Measurements from ENCODE around the gene SCYGR2.
"Not testable (repeated sequence)": the region's sequence is repeated elsewhere in the genome, so short reads cannot be mapped to it uniquely, and the experiment has no call there.

Gene SCYGR2

DNA sequence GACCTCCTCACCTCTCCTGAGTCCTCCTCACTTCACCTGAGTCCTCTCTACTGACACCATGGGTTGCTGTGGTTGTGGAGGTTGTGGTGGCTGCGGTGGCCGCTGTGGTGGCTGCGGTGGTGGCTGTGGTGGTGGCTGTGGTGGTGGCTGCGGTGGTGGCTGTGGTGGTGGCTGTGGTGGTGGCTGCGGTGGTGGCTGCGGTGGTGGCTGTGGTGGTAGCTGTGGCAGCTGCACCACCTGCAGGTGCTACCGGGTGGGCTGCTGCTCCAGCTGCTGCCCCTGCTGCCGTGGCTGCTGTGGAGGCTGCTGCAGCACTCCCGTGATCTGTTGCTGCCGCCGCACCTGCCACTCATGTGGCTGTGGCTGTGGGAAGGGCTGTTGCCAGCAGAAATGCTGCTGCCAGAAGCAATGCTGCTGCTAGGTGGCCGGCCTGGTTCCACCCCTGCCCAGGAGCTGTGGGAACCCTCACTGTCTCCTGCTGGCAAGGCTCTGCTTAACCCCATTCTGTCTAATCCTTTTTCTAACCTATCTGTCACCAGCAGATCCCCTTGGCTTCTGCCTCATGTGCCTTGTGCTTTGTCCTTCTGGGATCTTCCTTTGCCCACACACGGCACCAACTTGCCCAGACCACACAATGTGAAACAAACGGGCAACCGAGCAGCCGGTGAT is at the start of gene SCYGR2:
Gene SCYGR2 (plus strand): TSS at position 59 of the 669 bp plus-strand sequence. CDS start 0 bp downstream, at position 59.
- DNase-seq (ENCODE audit: extremely low read depth in 1 of 2, low read depth in 1 of 2): not testable (repeated sequence)

DNA sequence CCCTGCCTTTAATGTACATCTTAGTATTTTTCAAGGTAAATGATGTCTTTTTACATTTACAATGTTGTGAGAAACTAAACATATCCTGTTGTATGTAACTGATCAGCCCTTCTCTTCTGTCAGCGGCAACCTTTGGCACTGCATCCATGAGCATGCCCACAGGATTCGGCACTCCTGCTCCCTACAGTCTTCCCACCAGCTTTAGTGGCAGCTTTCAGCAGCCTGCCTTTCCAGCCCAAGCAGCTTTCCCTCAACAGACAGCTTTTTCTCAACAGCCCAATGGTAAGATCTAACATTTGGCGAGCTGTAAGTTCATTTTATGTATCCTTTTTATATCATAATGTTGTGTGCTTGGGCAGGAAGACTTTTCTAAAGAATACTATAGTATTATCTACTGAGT is 46.9 kb upstream of the SCYGR2 start:
- DNase-seq (ENCODE audit: extremely low read depth in 1 of 2, low read depth in 1 of 2): no peak

GRCh38 chr2:227562581-227562980 is 36.1 kb upstream of the SCYGR2 start:
- DNase-seq (ENCODE audit: extremely low read depth in 1 of 2, low read depth in 1 of 2): no peak

DNA sequence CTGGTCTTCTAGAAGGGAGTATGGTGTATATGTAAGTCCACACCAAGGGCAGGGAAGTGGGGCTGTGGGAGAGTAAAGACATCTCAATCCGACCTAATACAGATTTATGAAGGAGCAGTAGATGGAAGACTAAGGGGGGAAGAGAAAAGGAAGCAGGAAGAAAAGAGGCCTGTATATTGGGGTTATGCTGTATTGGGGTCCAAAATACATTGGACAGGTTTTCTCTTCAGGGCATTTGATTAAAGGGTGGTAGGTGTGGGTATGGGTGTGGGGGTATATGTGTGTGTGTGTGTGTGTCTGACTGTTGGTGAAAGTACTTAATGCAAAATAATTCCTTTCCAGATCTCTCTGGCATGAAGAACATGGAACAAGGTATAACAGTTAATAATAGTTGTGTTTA is 33.6 kb upstream of the SCYGR2 start:
- no peak for DNase-seq (ENCODE audit: extremely low read depth in 1 of 2, low read depth in 1 of 2)

DNA sequence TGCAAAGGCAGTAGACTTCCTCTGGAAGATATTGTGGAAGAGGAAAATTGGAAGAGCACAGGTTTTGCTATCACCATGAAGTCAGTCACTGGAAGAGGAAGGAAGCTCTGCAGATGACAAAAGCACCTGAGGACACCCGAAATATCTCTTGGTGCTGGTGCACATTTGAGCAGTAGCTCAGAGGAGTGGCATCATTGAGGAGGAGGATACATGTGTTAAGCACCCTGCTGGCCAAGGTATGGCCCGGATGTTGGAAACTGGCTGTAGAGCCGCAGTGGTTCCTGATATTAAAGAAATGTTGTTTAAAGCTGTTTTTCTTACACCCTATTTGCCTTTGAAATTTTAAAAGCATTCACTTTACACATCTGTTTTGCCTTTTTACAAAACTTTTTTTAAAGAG is 32.7 kb upstream of the SCYGR2 start:
- no peak for DNase-seq (ENCODE audit: extremely low read depth in 1 of 2, low read depth in 1 of 2)

GRCh38 chr2:227568852-227569169 is 29.9 kb upstream of the SCYGR2 start:
- no peak for DNase-seq (ENCODE audit: extremely low read depth in 1 of 2, low read depth in 1 of 2)

DNA sequence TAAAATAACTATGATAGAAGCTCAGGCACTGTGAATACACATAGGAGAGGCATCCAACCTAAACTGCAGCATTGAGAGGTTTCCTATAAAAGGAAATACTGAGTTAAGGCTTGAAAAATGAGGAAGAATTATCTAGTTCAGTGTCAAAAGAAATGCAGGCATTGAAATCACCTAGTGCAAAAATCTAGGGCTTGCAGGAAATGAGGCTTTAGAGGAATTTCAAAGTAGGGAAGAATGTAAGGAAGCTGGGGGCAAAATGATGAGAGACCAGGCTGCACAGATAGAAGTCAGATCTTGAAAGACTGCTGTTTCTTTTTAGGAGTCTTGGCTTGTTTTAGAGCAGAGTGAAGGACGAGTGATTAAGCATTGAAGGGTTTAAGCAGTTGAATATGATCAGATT is 28.1 kb upstream of the SCYGR2 start:
- DNase-seq (ENCODE audit: extremely low read depth in 1 of 2, low read depth in 1 of 2): no peak

DNA sequence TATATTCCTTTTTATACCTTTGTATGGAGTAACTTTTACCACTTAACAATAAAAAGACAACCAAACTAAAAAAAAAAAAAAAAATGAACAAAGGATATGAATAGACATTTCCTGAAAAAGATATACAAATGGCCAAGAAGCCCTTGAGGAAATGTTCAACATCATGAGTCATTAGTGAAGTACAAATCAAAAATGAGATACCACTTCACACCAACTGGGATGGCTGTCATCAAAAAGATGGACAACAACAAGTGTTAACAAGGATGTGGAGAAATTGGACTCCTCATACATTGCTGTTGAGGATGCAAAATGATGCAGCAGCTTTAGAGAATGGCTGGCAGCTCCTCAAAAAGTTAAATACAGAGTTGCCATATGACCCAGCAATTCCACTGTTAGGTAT is 22.6 kb upstream of the SCYGR2 start:
- no peak for DNase-seq (ENCODE audit: extremely low read depth in 1 of 2, low read depth in 1 of 2)

GRCh38 chr2:227576812-227577211 is 21.9 kb upstream of the SCYGR2 start:
- DNase-seq (ENCODE audit: extremely low read depth in 1 of 2, low read depth in 1 of 2): no peak

GRCh38 chr2:227577555-227577954 is 21.1 kb upstream of the SCYGR2 start:
- no peak for DNase-seq (ENCODE audit: extremely low read depth in 1 of 2, low read depth in 1 of 2)

GRCh38 chr2:227578642-227579041 is 20.1 kb upstream of the SCYGR2 start:
- DNase-seq (ENCODE audit: extremely low read depth in 1 of 2, low read depth in 1 of 2): no peak

DNA sequence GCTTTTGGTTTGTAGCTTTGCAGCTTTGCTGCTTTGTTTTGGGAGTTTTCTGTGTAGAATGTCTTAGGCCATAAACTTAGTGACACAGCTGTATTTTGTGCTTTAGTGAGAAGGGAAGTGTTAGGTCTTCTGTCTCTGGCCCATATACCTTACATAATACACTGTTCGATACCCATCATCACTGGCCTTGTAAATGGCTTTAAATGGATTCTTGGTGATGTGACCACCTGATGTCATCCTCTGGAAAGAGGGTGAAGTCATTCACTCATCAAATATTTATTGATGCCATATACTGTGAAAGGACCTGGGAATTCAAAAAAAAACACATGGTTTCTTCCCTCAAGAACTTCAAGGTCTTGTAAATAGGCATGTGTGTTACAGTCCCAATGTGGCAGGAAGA is 18.9 kb upstream of the SCYGR2 start:
- DNase-seq (ENCODE audit: extremely low read depth in 1 of 2, low read depth in 1 of 2): no peak

GRCh38 chr2:227582369-227582768 is 16.3 kb upstream of the SCYGR2 start:
- no peak for DNase-seq (ENCODE audit: extremely low read depth in 1 of 2, low read depth in 1 of 2)

DNA sequence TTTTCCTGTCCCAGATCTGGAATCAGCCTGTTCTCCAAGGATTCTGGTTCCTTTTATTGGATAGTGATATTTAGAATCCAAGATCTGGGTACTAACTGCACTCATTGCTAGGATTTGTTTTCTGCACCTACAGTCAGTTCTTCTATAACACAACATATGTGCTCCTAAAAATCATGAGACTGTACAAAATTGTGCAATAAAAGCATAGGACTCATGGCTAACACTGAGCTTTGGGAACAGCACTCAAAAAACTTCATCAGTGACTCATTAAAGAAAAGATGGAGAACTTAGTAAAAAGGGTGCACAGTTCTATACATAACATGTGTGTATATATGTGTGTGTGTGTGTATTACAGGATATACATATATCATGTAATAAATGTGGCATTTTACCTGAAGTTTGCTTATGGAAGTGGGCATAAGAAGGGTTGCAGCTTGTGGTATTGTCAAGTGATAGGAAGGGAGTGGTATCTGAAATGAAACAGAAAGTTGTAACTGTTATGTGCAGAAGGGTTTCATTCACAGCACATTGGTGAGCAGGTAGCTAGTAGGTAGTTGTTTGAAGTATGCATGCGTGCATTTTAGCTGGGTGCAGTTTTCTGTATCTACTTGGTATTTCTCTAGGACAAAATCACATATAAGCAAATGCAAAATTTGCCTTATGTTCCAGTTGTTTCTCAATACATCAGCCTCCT is 5.9 kb upstream of the SCYGR2 start:
- DNase-seq (ENCODE audit: extremely low read depth in 1 of 2, low read depth in 1 of 2): no peak

GRCh38 chr2:227595797-227596196 is 2.9 kb upstream of the SCYGR2 start:
- DNase-seq (ENCODE audit: extremely low read depth in 1 of 2, low read depth in 1 of 2): no peak

DNA sequence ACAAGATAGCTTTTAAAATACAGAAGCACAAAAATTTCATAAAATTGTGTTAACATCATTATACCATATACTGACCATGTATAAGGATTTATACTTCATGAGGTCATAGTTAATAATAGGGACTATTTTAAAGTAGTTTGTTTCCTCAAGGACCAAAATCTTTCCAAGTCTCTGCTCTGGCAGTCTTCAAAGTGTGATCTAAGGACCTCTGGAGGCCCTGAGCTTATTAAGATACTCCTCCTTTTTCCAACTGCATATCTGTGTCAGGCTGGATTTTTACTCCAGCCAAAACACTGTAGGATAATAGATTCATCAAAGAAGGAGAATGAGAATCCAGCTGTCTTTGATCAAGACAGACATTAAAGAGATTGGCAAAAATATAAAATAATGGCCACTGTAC is 1.7 kb upstream of the SCYGR2 start:
- no peak for DNase-seq (ENCODE audit: extremely low read depth in 1 of 2, low read depth in 1 of 2)

GRCh38 chr2:227597998-227598397 is 695 bp upstream of the SCYGR2 start:
- no peak for DNase-seq (ENCODE audit: extremely low read depth in 1 of 2, low read depth in 1 of 2)

DNA sequence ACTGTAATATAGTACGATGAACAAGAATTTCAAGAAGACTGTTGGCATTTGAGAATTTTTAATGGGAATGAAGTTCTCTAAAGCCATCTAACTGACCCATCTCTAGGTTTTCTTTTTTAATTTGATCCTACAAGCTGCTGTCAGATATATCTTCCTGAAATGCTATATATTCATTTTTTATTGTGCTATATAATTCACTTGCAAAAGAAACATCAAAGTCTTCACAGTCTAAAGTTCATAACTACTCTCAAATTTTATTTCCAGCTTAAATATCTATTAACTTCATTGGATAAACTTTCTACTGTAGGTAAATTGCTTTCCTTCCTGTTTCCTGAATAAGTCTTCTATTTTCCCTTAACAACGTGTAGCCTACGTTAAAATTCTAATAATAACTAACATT is 3.7 kb downstream of the SCYGR2 start:
- DNase-seq (ENCODE audit: extremely low read depth in 1 of 2, low read depth in 1 of 2): no peak

- DNase-seq (ENCODE audit: extremely low read depth in 1 of 2, low read depth in 1 of 2): no peak
Measured at GRCh38 chr2:227606476-227606875, 7.8 kb downstream of the SCYGR2 start.

DNA sequence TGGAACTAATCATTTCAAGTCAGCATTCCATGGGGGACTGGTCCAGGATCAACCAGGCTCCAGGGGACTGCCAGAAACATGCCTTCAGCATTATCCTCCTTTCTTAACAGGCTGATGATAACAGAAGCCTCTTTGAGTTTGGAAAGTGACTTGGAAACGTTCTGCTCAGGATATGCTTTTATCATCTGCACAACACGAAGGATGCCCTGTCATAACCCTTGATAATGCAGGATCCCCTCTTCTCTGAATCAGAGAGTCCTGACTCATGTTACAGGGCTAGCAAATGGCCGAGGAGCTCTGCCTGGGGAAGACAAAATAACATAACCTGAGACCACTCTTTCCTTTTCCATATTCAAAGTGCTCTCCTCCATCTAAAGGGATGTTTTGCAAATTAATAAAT is 9.2 kb downstream of the SCYGR2 start:
- no peak for DNase-seq (ENCODE audit: extremely low read depth in 1 of 2, low read depth in 1 of 2)

DNA sequence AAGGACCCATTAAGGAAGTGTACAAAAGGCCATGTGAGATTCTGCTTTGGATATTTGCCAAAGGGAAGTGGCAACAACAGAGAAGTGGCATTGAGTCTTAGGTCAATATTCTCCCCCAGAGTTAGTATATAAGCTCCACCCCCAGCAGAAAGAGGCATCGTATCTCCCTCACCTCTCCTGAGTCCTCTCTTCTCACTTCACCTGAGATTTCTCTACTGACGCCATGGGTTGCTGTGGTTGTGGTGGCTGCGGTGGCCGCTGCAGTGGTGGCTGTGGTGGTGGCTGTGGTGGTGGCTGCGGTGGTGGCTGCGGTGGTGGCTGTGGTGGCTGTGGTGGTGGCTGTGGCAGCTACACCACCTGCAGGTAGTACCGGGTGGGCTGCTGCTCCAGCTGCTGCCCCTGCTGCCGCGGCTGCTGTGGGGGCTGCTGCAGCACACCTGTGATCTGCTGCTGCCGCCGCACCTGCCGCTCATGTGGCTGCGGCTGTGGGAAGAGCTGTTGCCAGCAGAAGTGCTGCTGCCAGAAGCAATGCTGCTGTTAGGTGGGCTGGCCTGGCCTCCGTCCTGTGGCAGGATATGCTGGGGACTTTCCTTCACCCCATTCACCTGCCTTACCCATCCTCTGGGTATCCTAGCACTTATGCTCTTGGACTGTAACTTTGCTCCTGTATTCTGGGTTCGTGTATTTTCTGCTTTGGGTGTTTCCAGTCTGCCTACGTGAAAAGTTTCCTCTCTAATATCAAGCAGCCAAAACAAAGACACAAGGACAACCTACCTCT is 10.1 kb downstream of the SCYGR2 start:
- DNase-seq (ENCODE audit: extremely low read depth in 1 of 2, low read depth in 1 of 2): no peak

- no peak for DNase-seq (ENCODE audit: extremely low read depth in 1 of 2, low read depth in 1 of 2)
Measured at GRCh38 chr2:227610123-227610522, 11.4 kb downstream of the SCYGR2 start.

Data from activated CD8-positive, alpha-beta memory T cell treated with anti-CD3 and anti-CD28 coated beads for 1 hour (primary cell).